Heart left ventricle (tissue), 16 donors: ENCODE measurements around the gene ZFHX2. TPM values are rescaled to one million over a fixed set of nuclear protein-coding genes. Genes with fewer than 3 reads are reported as not detected.

ENCODE experiments used
- ATAC-seq, 4 donors: fragments of 200-7000 bp; cut with Tn5 transposase; one replicate each; pipeline ENCODE4 v1.9.1; 2020 to 2022; ENCODE audit warnings: moderate library complexity in 4 of 4, mild to moderate bottlenecking in 3 of 4, moderate number of reproducible peaks in 1 of 4
- DNase-seq, 5 donors: peaks; one replicate each; pipeline ENCODE4 v3.0.0-alpha.2; 2020
- H3K27ac ChIP-seq, 12 donors: fragments of 200-600 bp; sonication (generic) in 4 of 12; one replicate each; pipeline versions ENCODE4 v1.5.0 to v1.8.0; 2016 to 2022; ENCODE audit warnings: mild to moderate bottlenecking in 2 of 12
- H3K27me3 ChIP-seq, 9 donors: fragments of 200-600 bp; sonication (generic) in 2 of 9; one replicate each; pipeline versions ENCODE4 v1.5.1 to v1.8.0; 2016 to 2022; ENCODE audit warnings: mild to moderate bottlenecking in 3 of 9
- H3K36me3 ChIP-seq, 9 donors: fragments of 200-600 bp; sonication (generic) in 2 of 9; one replicate each; pipeline versions ENCODE4 v1.5.0 to v1.8.0; 2018 to 2022; ENCODE audit warnings: mild to moderate bottlenecking in 2 of 9
- H3K4me1 ChIP-seq, 12 donors: fragments of 200-600 bp; sonication (generic) in 4 of 12; one replicate each; pipeline versions ENCODE4 v1.5.0 to v1.8.0; 2016 to 2022; ENCODE audit warnings: mild to moderate bottlenecking in 3 of 12
- H3K4me3 ChIP-seq, 12 donors: fragments of 200-600 bp; sonication (generic) in 4 of 12; one replicate each; pipeline versions ENCODE4 v1.5.0 to v1.8.0; 2017 to 2022; ENCODE audit warnings: mild to moderate bottlenecking in 9 of 12, moderate library complexity in 4 of 12
- H3K9me3 ChIP-seq, 12 donors: fragments of 200-600 bp; sonication (generic) in 4 of 12; one replicate each; pipeline versions ENCODE4 v1.5.0 to v1.8.0; 2016 to 2022; ENCODE audit warnings: mild to moderate bottlenecking in 1 of 12
- CTCF ChIP-seq, 12 donors: fragments of 200-600 bp; sonication (generic) in 4 of 12; IDR thresholded peaks; one replicate each; pipeline versions ENCODE4 v1.5.0 to v1.8.0; 2018 to 2022; ENCODE audit warnings: antibody characterized with exemption in 12 of 12, mild to moderate bottlenecking in 5 of 12
- POLR2A ChIP-seq, 2 donors: fragments of 450-650 bp; IDR thresholded peaks; one replicate each; pipeline ENCODE4 v1.6.1; 2017; ENCODE audit warnings: antibody characterized with exemption in 2 of 2, mild to moderate bottlenecking in 2 of 2, moderate library complexity in 2 of 2
- WGBS, 4 donors: extraction: QIAGEN DNeasy Blood & Tissue Kit in 2 of 4; methylation state at CpG; one replicate each; pipeline versions ENCODE4 v1.1.5 to v1.1.7; 2013 to 2018; 5-methylcytosine and 5-hydroxymethylcytosine counted together
- intact Hi-C, 10 donors: fragments of 100-400 bp; cut with DNase I; formaldehyde crosslinking; loops; one replicate each; pipeline versions ENCODE4 v1.11.1 to v1.14.2; 2022
- polyA plus RNA-seq, 2 donors: library from polyadenylated mRNA; stranded (reverse); fragments of 200-250 nt; gene quantifications; one replicate each; pipeline ENCODE4 v1.2.3, GENCODE V29; 2013
- total RNA-seq, 9 donors: library from RNA; depleted of rRNA in 2 of 9; stranded (reverse); fragments of >200 nt in 2 of 9; fragmentation: NEBNext Ultra II Directional in 3 of 9; extraction: Animal tissue kit (Norgen Biotek cat#: 25700) in 3 of 9; gene quantifications; one replicate each; pipeline versions ENCODE4 v1.1.0 to v1.2.4, GENCODE V29; 2016 to 2023
- donor health status: ischemic (EF 13 %, LVEDD 7.1; RV severe dilation, severe dysfunction).
- donor health status: healthy with polysubstance abuse.
- donor health status: DM: no; HTN: yes; CAD: no.
- donor health status: DM: no; HTN: no; CAD: no.
- donor health status: ischemic (EF 25% LVEDD 6.9; RV normal size, moderate dysfunction).
- donor health status: ischemic (EF 25% LVEDD 5.7; RV mildly dilated, moderate dysfunction).
- donor health status: healthy.
- donor health status: DM: yes; HTN: yes; CAD: no.
- donor health status: ischemic (EF 35%, LVEDD 5.7; RV mildly dilated, moderate dysfunction).
- donor health status: nonischemic (EF 11% LVEDD 7.7; RV severe dilation, severe dysfunction).
- donor health status: DM: yes; HTN: yes; CAD: no.
- donor health status: PGD.
- donor health status: ischemic (EF 29% LVEDD 5.4; RV normal size, mild dysfunction).
- donor health status: nonischemic (EF 23%, LVEDD 6.1; RV moderate dilation, normal function).

Gene ZFHX2
- total and polyA plus RNA-seq, 11 donors: 0.24 to 2.3 (median 0.88) TPM

- Histone ChIP-seq H3K36me3 (no peaks in the 10 kb centered on the region), H3K4me3 (no peak overlapping the region), H3K4me1 (no peaks in the 10 kb centered on the region), H3K27me3 (no peaks in the 10 kb centered on the region), H3K27ac (no peak overlapping the region), H3K9me3 (no peaks in the 10 kb centered on the region)
- TF ChIP-seq CTCF (IDR thresholded peaks at IDR 0.05): no peak
- TF ChIP-seq POLR2A (IDR thresholded peaks at IDR 0.05): no peak
- ATAC-seq: no peak
- intact Hi-C loops: no loop called here
- DNase-seq: no peak
- 79 to 92% (median 88%) methylated on average over 18 to 20 of the region's 20 CpGs for WGBS, 4 donors
Observed at GRCh38 chr14:23521785-23522640, 29.6 kb downstream of the ZFHX2 start.

- Histone ChIP-seq H3K4me3 (no peak overlapping the region), H3K27me3 (no peaks in the 10 kb centered on the region), H3K4me1 (no peaks in the 10 kb centered on the region), H3K9me3 (no peaks in the 10 kb centered on the region), H3K27ac (no peak overlapping the region), H3K36me3 (no peaks in the 10 kb centered on the region)
- DNase-seq (no peak), ATAC-seq (no peak)
- TF ChIP-seq CTCF (IDR thresholded peaks at IDR 0.05): no peak
- TF ChIP-seq POLR2A (IDR thresholded peaks at IDR 0.05): no peak
- WGBS, 4 donors: 76 to 87% (median 82%) methylated on average over 14 of the region's 14 CpGs
- intact Hi-C loops: no loop called here
Observed at GRCh38 chr14:23520899-23521533, 30.5 kb downstream of the ZFHX2 start.

- Histone ChIP-seq H3K27ac (no peak overlapping the region), H3K4me3 (no peak overlapping the region), H3K36me3 (no peaks in the 10 kb centered on the region), H3K27me3 (no peaks in the 10 kb centered on the region), H3K4me1 (no peaks in the 10 kb centered on the region), H3K9me3 (no peaks in the 10 kb centered on the region)
- no peak for ATAC-seq
- intact Hi-C loops: no loop called here
- no peak for TF ChIP-seq CTCF (IDR thresholded peaks at IDR 0.05)
- TF ChIP-seq POLR2A (IDR thresholded peaks at IDR 0.05): no peak
- 66 to 69% (median 68%) methylated on average over 4 of the region's 4 CpGs for WGBS, 4 donors
- DNase-seq: no peak
Observed at GRCh38 chr14:23518709-23519108, 32.9 kb downstream of the ZFHX2 start.

- intact Hi-C loops: no loop called here
- no peak for DNase-seq
- TF ChIP-seq POLR2A (IDR thresholded peaks at IDR 0.05) (no peak), CTCF (IDR thresholded peaks at IDR 0.05) (no peak)
- no peaks in the 10 kb centered on the region for H3K27me3 ChIP-seq
- no peaks in the 10 kb centered on the region for H3K9me3 ChIP-seq
- ATAC-seq: no peak
- H3K4me3 ChIP-seq: no peak overlapping the region
- no peaks in the 10 kb centered on the region for H3K36me3 ChIP-seq
- 81 to 89% (median 85%) methylated on average over 6 of the region's 6 CpGs for WGBS, 4 donors
- no peak overlapping the region for H3K27ac ChIP-seq
- H3K4me1 ChIP-seq: no peaks in the 10 kb centered on the region
Observed at GRCh38 chr14:23517650-23518326, 33.8 kb downstream of the ZFHX2 start.
